DND-41 (cell line): ENCODE data around the gene SERBP1.

Experiments used
- EZH2 ChIP-seq: IDR thresholded peaks from 3 replicates; pipeline ENCODE4 v1.6.1; 2012; ENCODE audit warnings: borderline replicate concordance, low read depth, mild to moderate bottlenecking, moderate library complexity, low read length, inconsistent platforms; ENCODE audit not compliant: severe bottlenecking
- TF ChIP-seq, protein P1 (sequence below): IDR thresholded peaks from 2 replicates; pipeline ENCODE4 v1.5.1; 2012; ENCODE audit warnings: borderline replicate concordance, low read length, moderate library complexity, mild to moderate bottlenecking; ENCODE audit not compliant: poor library complexity, severe bottlenecking; ENCODE audit errors: extremely low read depth

DNA sequence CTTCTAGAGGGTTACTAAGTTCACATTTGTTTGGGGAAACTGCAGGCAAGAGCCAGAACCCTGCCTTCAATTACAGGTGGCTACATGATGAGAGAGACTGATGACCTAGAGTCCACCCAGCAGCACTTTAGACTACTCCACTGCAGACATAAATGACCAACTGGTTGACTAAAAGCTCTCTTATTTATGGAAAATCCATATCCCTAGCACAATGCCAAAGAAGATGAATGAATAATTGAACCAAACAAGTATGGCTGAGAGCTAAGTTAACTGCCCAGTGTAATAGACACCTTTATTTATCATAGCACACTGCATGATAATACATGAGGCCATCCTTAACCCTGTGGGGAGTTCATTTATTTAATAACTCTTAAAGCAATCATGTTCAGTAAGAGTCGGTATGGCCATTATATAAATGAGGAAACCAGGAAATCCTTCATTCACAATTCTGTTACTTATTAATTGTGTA, 62.1 kb downstream of the SERBP1 start:
- TF ChIP-seq EZH2: no peak
- TF ChIP-seq, protein P1, sequence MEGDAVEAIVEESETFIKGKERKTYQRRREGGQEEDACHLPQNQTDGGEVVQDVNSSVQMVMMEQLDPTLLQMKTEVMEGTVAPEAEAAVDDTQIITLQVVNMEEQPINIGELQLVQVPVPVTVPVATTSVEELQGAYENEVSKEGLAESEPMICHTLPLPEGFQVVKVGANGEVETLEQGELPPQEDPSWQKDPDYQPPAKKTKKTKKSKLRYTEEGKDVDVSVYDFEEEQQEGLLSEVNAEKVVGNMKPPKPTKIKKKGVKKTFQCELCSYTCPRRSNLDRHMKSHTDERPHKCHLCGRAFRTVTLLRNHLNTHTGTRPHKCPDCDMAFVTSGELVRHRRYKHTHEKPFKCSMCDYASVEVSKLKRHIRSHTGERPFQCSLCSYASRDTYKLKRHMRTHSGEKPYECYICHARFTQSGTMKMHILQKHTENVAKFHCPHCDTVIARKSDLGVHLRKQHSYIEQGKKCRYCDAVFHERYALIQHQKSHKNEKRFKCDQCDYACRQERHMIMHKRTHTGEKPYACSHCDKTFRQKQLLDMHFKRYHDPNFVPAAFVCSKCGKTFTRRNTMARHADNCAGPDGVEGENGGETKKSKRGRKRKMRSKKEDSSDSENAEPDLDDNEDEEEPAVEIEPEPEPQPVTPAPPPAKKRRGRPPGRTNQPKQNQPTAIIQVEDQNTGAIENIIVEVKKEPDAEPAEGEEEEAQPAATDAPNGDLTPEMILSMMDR: no peak
